K562 (cell line): ENCODE results near the gene INO80E.

Experiments
- FOSL1 ChIP-seq: fragments of 200-800 bp; sonication (Bioruptor generic); conservative IDR thresholded peaks from 2 replicates; pipeline ENCODE4 v1.6.1; 2016; ENCODE audit warnings: missing genetic modification characterization, missing compliant biosample characterization
- FOXJ3 ChIP-seq: sonication (generic); formaldehyde crosslinking; IDR thresholded peaks from 2 replicates; pipeline ENCODE4 v1.4.0; 2020; ENCODE audit warnings: mild to moderate bottlenecking, missing genetic modification reagents
- MTA3 ChIP-seq: fragments of 450-650 bp; formaldehyde crosslinking; IDR thresholded peaks from 2 replicates; pipeline ENCODE4 v1.6.1; 2017; ENCODE audit warnings: mild to moderate bottlenecking, borderline replicate concordance
- NFRKB ChIP-seq: fragments of 450-650 bp; IDR thresholded peaks from 2 replicates; pipeline ENCODE4 v1.6.1; 2016; ENCODE audit warnings: low read depth
- RCOR1 ChIP-seq, 2 experiments: IDR thresholded peaks; 2 replicates each; pipeline ENCODE4 v1.6.1; 2012; ENCODE audit warnings: low read depth in 2 of 2, low read length in 2 of 2, borderline replicate concordance in 1 of 2, improper control_type of control experiment in 1 of 2
- ZFX ChIP-seq: sonication (generic); formaldehyde crosslinking; IDR thresholded peaks from 2 replicates; pipeline ENCODE4 v1.8.0; 2022; ENCODE audit warnings: mild to moderate bottlenecking, missing genetic modification reagents, moderate library complexity
- TF ChIP-seq, protein P1 (sequence below), 3 experiments: IDR thresholded peaks in 2 of 3; conservative IDR thresholded peaks in 1 of 3; 2 replicates each; pipeline ENCODE4 v1.5.1; 2011 to 2012; ENCODE audit warnings: low read length in 3 of 3, mild to moderate bottlenecking in 3 of 3, control low read depth in 2 of 3, improper control_type of control experiment in 1 of 3, inconsistent platforms in 1 of 3, low read depth in 1 of 3, mixed read lengths in 1 of 3, moderate library complexity in 1 of 3; ENCODE audit not compliant: insufficient read depth in 2 of 3
- TF ChIP-seq, protein P2 (sequence below): sonication (generic); formaldehyde crosslinking; IDR thresholded peaks from 2 replicates; pipeline ENCODE4 v1.8.1; 2023; ENCODE audit warnings: mild to moderate bottlenecking, missing genetic modification reagents
- TF ChIP-seq, protein P3 (sequence below), 2 experiments: fragments of 450-650 bp in 1 of 2; sonication (generic) in 1 of 2; formaldehyde crosslinking in 1 of 2; IDR thresholded peaks; 2 replicates each; pipeline versions ENCODE4 v1.7.1 to v1.9.0; 2016 to 2022; ENCODE audit warnings: inconsistent platforms in 1 of 2, mild to moderate bottlenecking in 1 of 2, missing genetic modification reagents in 1 of 2

DNA sequence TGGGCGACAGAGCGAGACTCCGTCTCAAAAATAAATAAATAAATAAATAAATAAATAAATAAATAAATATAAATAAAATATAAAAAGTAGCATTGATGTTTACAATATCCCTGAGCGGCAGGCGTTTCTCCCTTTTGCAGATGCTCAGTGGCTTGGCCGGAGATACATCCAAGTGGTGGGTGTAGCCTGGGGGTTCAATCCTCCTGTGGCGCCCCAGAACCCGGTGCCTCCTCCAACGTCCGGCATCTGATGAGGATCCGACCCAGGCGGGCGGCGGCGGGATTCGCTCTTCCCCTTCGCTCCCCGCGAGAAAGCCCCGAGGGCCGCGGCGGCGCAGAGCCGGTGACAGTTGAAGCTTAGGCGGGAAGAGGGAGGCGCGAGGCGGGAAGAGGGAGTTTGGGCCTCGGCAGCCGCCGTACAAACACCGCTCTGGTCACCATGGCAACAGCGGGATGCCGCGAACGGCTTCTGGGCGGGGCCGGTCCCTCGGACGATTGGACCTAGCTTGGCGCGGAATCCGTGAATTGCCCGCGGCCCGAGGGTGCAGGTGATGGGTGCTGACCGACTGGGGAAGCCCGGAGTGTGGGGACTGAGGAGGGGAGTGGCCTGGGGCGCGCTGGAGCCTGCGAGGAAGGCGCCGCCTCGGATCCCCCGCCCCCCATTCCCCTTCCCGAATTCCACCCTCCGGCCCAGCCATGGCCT, 56.8 kb downstream of the INO80E start:
- TF ChIP-seq MTA3 (peak; percentile 100), NFRKB (no peak; the same call in 1 of the 2 replicates), ZFX (CRISPR knock-in tag) (peak; percentile 86), RCOR1 (IDR thresholded peaks at IDR 0.05; ENCODE audit: borderline replicate concordance in 1 of 2, low read depth in 2 of 2, low read length in 2 of 2) (peak; percentile 26 to 91; a peak in 3 of 4 replicates), FOSL1 (tag) (no peak), FOXJ3 (CRISPR knock-in tag) (no peak)
- TF ChIP-seq, protein P1, sequence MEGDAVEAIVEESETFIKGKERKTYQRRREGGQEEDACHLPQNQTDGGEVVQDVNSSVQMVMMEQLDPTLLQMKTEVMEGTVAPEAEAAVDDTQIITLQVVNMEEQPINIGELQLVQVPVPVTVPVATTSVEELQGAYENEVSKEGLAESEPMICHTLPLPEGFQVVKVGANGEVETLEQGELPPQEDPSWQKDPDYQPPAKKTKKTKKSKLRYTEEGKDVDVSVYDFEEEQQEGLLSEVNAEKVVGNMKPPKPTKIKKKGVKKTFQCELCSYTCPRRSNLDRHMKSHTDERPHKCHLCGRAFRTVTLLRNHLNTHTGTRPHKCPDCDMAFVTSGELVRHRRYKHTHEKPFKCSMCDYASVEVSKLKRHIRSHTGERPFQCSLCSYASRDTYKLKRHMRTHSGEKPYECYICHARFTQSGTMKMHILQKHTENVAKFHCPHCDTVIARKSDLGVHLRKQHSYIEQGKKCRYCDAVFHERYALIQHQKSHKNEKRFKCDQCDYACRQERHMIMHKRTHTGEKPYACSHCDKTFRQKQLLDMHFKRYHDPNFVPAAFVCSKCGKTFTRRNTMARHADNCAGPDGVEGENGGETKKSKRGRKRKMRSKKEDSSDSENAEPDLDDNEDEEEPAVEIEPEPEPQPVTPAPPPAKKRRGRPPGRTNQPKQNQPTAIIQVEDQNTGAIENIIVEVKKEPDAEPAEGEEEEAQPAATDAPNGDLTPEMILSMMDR (IDR thresholded peaks at IDR 0.05 in 2 of 3, conservative IDR thresholded peaks at IDR 0.05 in 1 of 3; ENCODE audit: insufficient read depth in 2 of 3, low read depth in 1 of 3, low read length in 3 of 3), result no peak
- TF ChIP-seq, protein P2, sequence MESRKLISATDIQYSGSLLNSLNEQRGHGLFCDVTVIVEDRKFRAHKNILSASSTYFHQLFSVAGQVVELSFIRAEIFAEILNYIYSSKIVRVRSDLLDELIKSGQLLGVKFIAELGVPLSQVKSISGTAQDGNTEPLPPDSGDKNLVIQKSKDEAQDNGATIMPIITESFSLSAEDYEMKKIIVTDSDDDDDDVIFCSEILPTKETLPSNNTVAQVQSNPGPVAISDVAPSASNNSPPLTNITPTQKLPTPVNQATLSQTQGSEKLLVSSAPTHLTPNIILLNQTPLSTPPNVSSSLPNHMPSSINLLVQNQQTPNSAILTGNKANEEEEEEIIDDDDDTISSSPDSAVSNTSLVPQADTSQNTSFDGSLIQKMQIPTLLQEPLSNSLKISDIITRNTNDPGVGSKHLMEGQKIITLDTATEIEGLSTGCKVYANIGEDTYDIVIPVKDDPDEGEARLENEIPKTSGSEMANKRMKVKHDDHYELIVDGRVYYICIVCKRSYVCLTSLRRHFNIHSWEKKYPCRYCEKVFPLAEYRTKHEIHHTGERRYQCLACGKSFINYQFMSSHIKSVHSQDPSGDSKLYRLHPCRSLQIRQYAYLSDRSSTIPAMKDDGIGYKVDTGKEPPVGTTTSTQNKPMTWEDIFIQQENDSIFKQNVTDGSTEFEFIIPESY (CRISPR knock-in tag), result peak; percentile 76
- TF ChIP-seq, protein P3, sequence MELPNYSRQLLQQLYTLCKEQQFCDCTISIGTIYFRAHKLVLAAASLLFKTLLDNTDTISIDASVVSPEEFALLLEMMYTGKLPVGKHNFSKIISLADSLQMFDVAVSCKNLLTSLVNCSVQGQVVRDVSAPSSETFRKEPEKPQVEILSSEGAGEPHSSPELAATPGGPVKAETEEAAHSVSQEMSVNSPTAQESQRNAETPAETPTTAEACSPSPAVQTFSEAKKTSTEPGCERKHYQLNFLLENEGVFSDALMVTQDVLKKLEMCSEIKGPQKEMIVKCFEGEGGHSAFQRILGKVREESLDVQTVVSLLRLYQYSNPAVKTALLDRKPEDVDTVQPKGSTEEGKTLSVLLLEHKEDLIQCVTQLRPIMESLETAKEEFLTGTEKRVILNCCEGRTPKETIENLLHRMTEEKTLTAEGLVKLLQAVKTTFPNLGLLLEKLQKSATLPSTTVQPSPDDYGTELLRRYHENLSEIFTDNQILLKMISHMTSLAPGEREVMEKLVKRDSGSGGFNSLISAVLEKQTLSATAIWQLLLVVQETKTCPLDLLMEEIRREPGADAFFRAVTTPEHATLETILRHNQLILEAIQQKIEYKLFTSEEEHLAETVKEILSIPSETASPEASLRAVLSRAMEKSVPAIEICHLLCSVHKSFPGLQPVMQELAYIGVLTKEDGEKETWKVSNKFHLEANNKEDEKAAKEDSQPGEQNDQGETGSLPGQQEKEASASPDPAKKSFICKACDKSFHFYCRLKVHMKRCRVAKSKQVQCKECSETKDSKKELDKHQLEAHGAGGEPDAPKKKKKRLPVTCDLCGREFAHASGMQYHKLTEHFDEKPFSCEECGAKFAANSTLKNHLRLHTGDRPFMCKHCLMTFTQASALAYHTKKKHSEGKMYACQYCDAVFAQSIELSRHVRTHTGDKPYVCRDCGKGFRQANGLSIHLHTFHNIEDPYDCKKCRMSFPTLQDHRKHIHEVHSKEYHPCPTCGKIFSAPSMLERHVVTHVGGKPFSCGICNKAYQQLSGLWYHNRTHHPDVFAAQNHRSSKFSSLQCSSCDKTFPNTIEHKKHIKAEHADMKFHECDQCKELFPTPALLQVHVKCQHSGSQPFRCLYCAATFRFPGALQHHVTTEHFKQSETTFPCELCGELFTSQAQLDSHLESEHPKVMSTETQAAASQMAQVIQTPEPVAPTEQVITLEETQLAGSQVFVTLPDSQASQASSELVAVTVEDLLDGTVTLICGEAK (IDR thresholded peaks at IDR 0.05), result peak; percentile 58; the same call in 1 of the 2 replicates
- TF ChIP-seq, protein P3 (CRISPR knock-in tag; IDR thresholded peaks at IDR 0.05), result no peak
